Fibroblast of pulmonary artery (primary cell): ENCODE data around the gene ARMC2.
"Not testable (repeated sequence)": the region's sequence is repeated elsewhere in the genome, so short reads cannot be mapped to it uniquely, and the experiment has no call there.

ENCODE experiments used
- DNase-seq: peaks from one replicate; pipeline ENCODE4 v3.0.0-alpha.2; 2010; ENCODE audit warnings: low read depth
- H3K4me3 ChIP-seq: replicated peaks from 2 replicates; pipeline ENCODE4 v1.5.1; 2011; ENCODE audit warnings: low read depth, mild to moderate bottlenecking, control low read depth, low read length, moderate library complexity
- CTCF ChIP-seq: IDR thresholded peaks from 2 replicates; pipeline ENCODE4 v1.5.1; 2011; ENCODE audit warnings: mild to moderate bottlenecking, control low read depth, low read length, inconsistent platforms; ENCODE audit errors: missing control alignments

ARMC2 gene

DNA sequence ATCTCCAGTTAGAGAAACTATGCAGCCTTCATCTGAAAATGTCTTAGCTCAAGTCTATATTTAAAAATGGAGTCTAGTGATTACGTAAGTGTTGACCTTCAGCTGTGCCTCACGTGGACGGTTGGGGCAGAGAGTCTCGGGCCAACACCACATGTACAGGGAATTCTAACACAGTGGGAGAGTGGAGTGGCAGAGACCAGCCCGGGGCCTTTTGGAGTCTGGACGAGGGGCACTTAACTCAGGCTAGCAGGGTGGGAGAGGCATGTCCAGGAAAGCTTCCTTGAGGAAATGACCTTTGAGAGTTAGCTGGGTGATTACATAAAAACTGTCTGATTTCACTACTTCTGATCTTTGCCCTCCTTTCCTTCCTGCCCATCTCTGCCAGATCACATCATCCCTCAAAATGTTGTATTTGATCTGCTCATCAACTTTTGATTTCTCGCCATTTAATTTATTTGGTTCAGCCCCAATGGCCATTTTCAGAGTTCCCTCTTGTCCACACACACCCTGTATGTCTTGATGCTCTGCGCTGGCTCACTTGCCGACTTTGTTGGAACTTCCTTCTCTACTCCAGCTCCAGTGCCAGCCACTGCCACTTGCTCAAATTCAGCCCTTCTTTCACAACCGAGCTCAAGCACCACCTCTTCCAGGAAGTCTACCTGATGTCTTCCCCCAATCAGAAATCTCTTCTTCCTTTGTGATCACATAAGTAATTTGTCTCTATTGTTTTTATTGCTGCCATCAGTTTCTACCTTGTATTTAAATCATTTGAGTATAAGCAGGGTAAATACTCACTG is 2.6 kb downstream of the ARMC2 start:
- no peak for TF ChIP-seq CTCF
- no peak overlapping the region for H3K4me3 ChIP-seq
- no peak for DNase-seq

DNA sequence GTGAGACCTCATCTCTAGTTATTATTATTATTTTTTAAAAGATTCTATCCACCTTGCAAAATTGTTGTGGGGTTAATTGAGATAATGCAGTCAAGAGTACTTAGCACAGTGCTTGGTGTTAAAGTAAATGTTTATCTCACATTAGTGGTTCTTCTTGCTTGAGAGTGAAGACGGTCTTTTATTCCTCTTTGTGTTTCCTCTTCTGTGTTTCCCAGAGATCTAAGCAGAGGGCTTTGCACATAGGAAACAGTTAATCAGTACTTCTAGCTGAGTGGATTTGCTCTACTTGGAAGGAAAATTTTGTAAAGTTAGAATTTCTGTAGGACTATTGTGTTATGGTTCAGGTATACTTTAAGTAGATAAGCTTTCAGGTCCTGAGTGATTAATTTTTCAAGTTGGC is 3.5 kb downstream of the ARMC2 start:
- no peak for TF ChIP-seq CTCF
- no peak for DNase-seq
- H3K4me3 ChIP-seq: no peak overlapping the region

DNA sequence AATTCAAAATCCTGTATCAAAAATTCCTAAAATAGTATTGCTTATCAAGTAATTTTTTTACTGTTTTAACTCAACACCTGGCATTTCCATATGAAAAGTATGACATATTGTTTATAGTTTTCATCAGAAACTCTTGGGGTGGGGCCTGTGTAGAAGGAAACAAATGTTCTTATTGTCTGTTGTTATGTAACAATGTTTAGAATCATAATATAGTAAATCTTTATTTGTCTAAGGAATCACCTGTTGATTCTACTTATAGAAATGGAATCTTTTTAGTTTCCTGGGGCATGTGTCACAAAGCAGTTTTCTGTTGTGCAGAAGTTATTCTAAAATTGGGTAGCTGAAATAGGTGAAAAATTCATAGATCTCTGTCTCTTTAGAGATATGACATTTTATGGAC is 4.9 kb downstream of the ARMC2 start:
- H3K4me3 ChIP-seq: no peak overlapping the region
- TF ChIP-seq CTCF: no peak
- no peak for DNase-seq

GRCh38 chr6:108862479-108863191 is 14.4 kb downstream of the ARMC2 start:
- no peak overlapping the region for H3K4me3 ChIP-seq
- no peak for TF ChIP-seq CTCF
- DNase-seq: no peak

GRCh38 chr6:108865751-108866286 is 17.6 kb downstream of the ARMC2 start:
- DNase-seq, H3K4me3 ChIP-seq: not testable (repeated sequence)

DNA sequence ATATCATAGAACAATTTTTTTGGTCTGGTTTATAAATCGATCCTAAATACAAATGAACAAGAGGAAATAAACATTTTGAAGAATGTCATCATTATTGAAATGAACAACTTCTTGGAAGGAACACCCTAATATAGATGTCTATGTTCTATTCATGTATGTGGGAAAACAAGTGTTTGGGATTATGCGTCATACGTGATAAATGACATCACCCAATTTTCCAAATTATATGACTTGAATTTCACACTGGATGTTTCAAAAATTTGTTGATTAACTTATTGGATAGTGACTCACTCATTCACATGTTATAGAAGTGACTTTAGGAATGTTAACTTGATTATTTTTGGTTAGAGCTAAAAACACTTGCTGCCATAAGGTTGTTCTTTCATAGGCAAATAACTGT is 18.6 kb downstream of the ARMC2 start:
- no peak for DNase-seq
- H3K4me3 ChIP-seq: no peak overlapping the region
- TF ChIP-seq CTCF: no peak

GRCh38 chr6:108868647-108869046 is 20.4 kb downstream of the ARMC2 start:
- no peak for DNase-seq
- H3K4me3 ChIP-seq: no peak overlapping the region
- TF ChIP-seq CTCF: no peak
